Transverse colon (tissue), 4 donors: ENCODE data around the gene MACF1.

Experiments used
- CTCF ChIP-seq, 5 experiments: fragments of 200-600 bp in 3 of 5; fragments of 450-650 bp in 2 of 5; sonication (generic) in 3 of 5; IDR thresholded peaks; 1 replicate in 2 of 5; 2 replicates in 3 of 5; pipeline ENCODE4 v1.5.1; 2016 to 2017; ENCODE audit warnings: antibody characterized with exemption in 5 of 5, inconsistent platforms in 3 of 5, mild to moderate bottlenecking in 2 of 5, moderate library complexity in 1 of 5
- POLR2A ChIP-seq: fragments of 450-650 bp; IDR thresholded peaks from one replicate; pipeline ENCODE4 v1.6.1; 2016; ENCODE audit warnings: antibody characterized with exemption, mild to moderate bottlenecking, moderate library complexity
- POLR2AphosphoS5 ChIP-seq, 3 donors: sonication (generic); formaldehyde crosslinking; IDR thresholded peaks; one replicate each; pipeline ENCODE4 v1.6.1; 2016; ENCODE audit warnings: antibody characterized with exemption in 3 of 3

- TF ChIP-seq POLR2A, result no peak
- TF ChIP-seq POLR2AphosphoS5 (IDR thresholded peaks at IDR 0.05), result no peak
- TF ChIP-seq CTCF (IDR thresholded peaks at IDR 0.05), result no peak
These were observed 237.3 kb downstream of the MACF1 start for GRCh38 chr1:39441797-39442196.
